ENCODE results near the gene RBM34.
"Not testable (repeated sequence)": the region's sequence is repeated elsewhere in the genome, so short reads cannot be mapped to it uniquely, and the experiment has no call there.

RBM34 gene

GRCh38 chr1:235169986-235170385 lies 8.9 kb upstream of the RBM34 start:
- in situ Hi-C loops (cut with HindIII; ENCODE audit: low pct_ligation_motif_present, low sequenced_read_pairs) = no loop called here
- H3K27me3 ChIP-seq (replicated peaks) = no peaks in the 10 kb centered on the region
- no peak overlapping the region for H3K4me3 ChIP-seq (ENCODE audit: low read depth, low read length)
- DNase-seq = no peak
- H3K27ac ChIP-seq = no peak overlapping the region
- TF ChIP-seq CTCF (IDR thresholded peaks at IDR 0.05; ENCODE audit: low read depth, low read length, missing control alignments) = no peak
- H3K36me3 ChIP-seq (replicated peaks) = peaks cover 36% of the 10 kb centered on the region

- Histone ChIP-seq H3K27me3 (replicated peaks) (no peaks in the 10 kb centered on the region), H3K4me3 (ENCODE audit: low read depth, low read length) (no peak overlapping the region), H3K27ac (no peak overlapping the region), H3K36me3 (replicated peaks) (peaks cover 23% of the 10 kb centered on the region)
- no peak for TF ChIP-seq CTCF (IDR thresholded peaks at IDR 0.05; ENCODE audit: low read depth, low read length, missing control alignments)
- DNase-seq = no peak
- in situ Hi-C loops (cut with HindIII; ENCODE audit: low pct_ligation_motif_present, low sequenced_read_pairs) = no loop called here
Observed at GRCh38 chr1:235168375-235168774, 7.3 kb upstream of the RBM34 start.

- DNase-seq = no peak
- no peaks in the 10 kb centered on the region for H3K27me3 ChIP-seq (replicated peaks)
- no peak overlapping the region for H3K27ac ChIP-seq
- TF ChIP-seq CTCF (IDR thresholded peaks at IDR 0.05; ENCODE audit: low read depth, low read length, missing control alignments) = no peak
- H3K4me3 ChIP-seq (ENCODE audit: low read depth, low read length) = peak overlapping the region; percentile 98
- H3K36me3 ChIP-seq (replicated peaks) = peaks cover 17% of the 10 kb centered on the region
- in situ Hi-C loops (cut with HindIII; ENCODE audit: low pct_ligation_motif_present, low sequenced_read_pairs) = no loop called here
Observed at GRCh38 chr1:235161685-235162327, 756 bp upstream of the RBM34 start.

DNA sequence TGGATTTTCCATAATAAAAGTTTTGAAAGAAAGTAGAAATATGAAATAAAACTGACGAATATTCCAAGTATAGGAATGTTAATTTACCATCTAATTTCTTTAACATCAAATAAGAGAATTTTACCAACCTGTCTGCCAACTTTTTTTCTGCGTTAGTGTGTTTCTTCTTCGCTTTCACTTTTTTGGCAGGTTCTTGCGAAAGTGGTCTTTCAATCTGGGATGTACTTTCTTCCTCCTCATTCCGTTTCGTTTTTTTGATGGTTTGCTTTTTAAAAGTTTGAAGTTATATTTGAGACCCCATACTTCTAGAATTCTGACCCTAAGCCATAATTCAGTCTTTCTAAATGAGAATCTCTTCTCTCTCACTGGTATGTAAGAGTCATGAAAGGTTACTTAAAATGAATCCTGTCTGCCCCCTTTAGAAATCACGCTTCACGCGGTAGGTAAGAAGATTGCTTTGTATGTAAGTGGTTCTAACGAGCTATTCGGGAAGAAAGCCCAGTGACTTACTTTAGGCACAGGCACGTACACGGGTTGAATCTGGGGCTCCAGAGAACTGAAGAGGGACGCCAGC lies 580 bp downstream of the RBM34 start:
- no peak for TF ChIP-seq CTCF (IDR thresholded peaks at IDR 0.05; ENCODE audit: low read depth, low read length, missing control alignments)
- in situ Hi-C loops (cut with HindIII; ENCODE audit: low pct_ligation_motif_present, low sequenced_read_pairs) = no loop called here
- peak; percentile 47 for DNase-seq
- Histone ChIP-seq H3K4me3 (ENCODE audit: low read depth, low read length) (peak overlapping the region; percentile 98), H3K27me3 (replicated peaks) (no peaks in the 10 kb centered on the region), H3K36me3 (replicated peaks) (peaks cover 25% of the 10 kb centered on the region), H3K27ac (peak overlapping the region; percentile 74)

GRCh38 chr1:235159930-235160329 lies 1.1 kb downstream of the RBM34 start:
- Histone ChIP-seq H3K4me3 (ENCODE audit: low read depth, low read length) (peak overlapping the region; percentile 98), H3K36me3 (replicated peaks) (peaks cover 26% of the 10 kb centered on the region)
- in situ Hi-C loops (cut with HindIII; ENCODE audit: low pct_ligation_motif_present, low sequenced_read_pairs); H3K27me3 ChIP-seq (replicated peaks); H3K27ac ChIP-seq; DNase-seq: not testable (repeated sequence)

DNA sequence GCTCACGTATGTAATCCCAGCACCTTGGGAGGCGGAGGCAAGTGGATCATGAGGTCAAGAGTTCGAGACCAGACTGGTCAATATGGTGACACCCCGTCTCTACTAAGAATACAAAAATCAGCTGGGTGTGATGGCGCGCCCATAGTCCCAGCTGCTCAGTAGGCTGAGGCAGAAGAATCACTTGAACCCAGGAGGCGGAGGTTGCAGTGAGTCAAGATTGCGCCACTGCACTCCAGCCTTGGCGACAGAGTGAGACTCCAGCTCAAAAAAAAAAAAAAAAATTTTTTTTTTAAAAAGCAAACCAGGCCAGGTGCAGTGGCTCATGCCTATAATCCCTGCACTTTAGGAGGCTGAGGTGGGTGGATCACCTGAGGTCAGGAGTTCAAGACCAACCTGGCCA lies 1.8 kb downstream of the RBM34 start:
- H3K27ac ChIP-seq; H3K27me3 ChIP-seq (replicated peaks); in situ Hi-C loops (cut with HindIII; ENCODE audit: low pct_ligation_motif_present, low sequenced_read_pairs); DNase-seq; H3K4me3 ChIP-seq (ENCODE audit: low read depth, low read length): not testable (repeated sequence)
- peaks cover 32% of the 10 kb centered on the region for H3K36me3 ChIP-seq (replicated peaks)

DNA sequence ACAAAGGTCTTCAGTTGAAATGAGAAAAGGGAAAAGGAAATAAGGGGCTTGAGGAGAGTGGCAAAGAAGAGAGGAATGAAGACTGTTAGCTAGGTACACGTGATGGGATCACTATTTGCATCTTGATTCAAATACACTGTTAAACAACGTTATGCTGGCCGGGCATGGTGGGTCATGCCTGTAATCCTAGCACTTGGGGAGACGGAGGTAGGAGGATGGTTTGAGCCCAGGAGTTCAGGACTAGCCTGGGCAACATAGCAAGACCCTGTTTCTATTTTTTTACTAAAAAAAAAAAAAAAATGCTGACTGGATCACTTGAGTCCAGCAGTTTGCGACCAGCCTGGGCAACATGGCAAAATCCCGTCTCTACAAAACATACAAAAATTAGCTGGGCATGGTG lies 2.4 kb downstream of the RBM34 start:
- in situ Hi-C loops (cut with HindIII; ENCODE audit: low pct_ligation_motif_present, low sequenced_read_pairs) = no loop called here
- H3K27me3 ChIP-seq (replicated peaks) = no peaks in the 10 kb centered on the region
- H3K4me3 ChIP-seq (ENCODE audit: low read depth, low read length) = no peak overlapping the region
- no peak overlapping the region for H3K27ac ChIP-seq
- H3K36me3 ChIP-seq (replicated peaks) = peaks cover 36% of the 10 kb centered on the region
- no peak for DNase-seq
- TF ChIP-seq CTCF (IDR thresholded peaks at IDR 0.05; ENCODE audit: low read depth, low read length, missing control alignments) = no peak
